ENCODE data around the gene ARHGAP27.

Gene ARHGAP27

DNA sequence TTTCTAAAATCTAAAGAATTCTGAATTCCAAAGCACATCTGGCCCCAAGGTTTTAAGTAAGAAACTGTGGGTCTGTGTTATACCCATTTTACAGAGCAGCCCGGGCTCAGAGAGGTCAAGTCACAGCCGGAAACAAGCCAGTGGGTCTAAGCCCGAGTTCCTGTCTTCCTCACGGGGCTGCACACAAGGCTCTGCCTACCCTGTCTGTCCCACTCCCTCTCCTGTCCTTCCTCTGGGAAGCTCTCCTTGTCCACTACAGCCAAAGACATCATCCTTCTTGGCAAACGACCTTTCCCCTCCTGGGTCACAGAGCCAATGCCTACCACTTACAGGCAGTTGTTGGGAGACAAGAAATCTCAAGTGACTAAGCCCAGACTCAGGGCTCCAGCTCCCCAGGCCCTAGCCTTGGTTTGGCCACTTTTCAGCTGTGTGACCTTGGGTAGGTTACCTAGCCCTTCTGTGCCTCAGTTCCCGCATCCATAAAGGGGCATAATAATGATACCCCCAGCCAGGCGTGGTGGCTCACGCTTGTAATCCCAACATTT, 60.3 kb downstream of the ARHGAP27 start:
- H3K27ac Mint-ChIP-seq = no peak overlapping the region
- H3K36me3 Mint-ChIP-seq (ENCODE audit: low read depth) = no peaks in the 10 kb centered on the region
- H3K9me3 Mint-ChIP-seq = no peaks in the 10 kb centered on the region
- peak overlapping the region; percentile 72 for H3K4me3 Mint-ChIP-seq
- H3K27me3 Mint-ChIP-seq (ENCODE audit: low read depth, poor library complexity) = peaks cover 22% of the 10 kb centered on the region
- TF ChIP-seq, protein P1, sequence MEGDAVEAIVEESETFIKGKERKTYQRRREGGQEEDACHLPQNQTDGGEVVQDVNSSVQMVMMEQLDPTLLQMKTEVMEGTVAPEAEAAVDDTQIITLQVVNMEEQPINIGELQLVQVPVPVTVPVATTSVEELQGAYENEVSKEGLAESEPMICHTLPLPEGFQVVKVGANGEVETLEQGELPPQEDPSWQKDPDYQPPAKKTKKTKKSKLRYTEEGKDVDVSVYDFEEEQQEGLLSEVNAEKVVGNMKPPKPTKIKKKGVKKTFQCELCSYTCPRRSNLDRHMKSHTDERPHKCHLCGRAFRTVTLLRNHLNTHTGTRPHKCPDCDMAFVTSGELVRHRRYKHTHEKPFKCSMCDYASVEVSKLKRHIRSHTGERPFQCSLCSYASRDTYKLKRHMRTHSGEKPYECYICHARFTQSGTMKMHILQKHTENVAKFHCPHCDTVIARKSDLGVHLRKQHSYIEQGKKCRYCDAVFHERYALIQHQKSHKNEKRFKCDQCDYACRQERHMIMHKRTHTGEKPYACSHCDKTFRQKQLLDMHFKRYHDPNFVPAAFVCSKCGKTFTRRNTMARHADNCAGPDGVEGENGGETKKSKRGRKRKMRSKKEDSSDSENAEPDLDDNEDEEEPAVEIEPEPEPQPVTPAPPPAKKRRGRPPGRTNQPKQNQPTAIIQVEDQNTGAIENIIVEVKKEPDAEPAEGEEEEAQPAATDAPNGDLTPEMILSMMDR (IDR thresholded peaks at IDR 0.05) = no peak
- H3K4me1 Mint-ChIP-seq = peaks cover 43% of the 10 kb centered on the region
- no peak for DNase-seq

- TF ChIP-seq, protein P1 (IDR thresholded peaks at IDR 0.05) = no peak
- Mint-ChIP-seq H3K9me3 (no peaks in the 10 kb centered on the region), H3K27ac (no peak overlapping the region), H3K27me3 (ENCODE audit: low read depth, poor library complexity) (peaks cover 19% of the 10 kb centered on the region), H3K4me3 (peak overlapping the region; percentile 72), H3K4me1 (peaks cover 48% of the 10 kb centered on the region), H3K36me3 (ENCODE audit: low read depth) (no peaks in the 10 kb centered on the region)
- DNase-seq = peak; percentile 86
These were observed 61.0 kb downstream of the ARHGAP27 start for GRCh38 chr17:45371414-45372324.

GRCh38 chr17:45370949-45371413, 61.7 kb downstream of the ARHGAP27 start:
- no peak overlapping the region for H3K27ac Mint-ChIP-seq
- no peaks in the 10 kb centered on the region for H3K9me3 Mint-ChIP-seq
- no peak overlapping the region for H3K4me3 Mint-ChIP-seq
- peaks cover 43% of the 10 kb centered on the region for H3K4me1 Mint-ChIP-seq
- H3K36me3 Mint-ChIP-seq (ENCODE audit: low read depth) = no peaks in the 10 kb centered on the region
- TF ChIP-seq, protein P1 (IDR thresholded peaks at IDR 0.05) = no peak
- peaks cover 18% of the 10 kb centered on the region for H3K27me3 Mint-ChIP-seq (ENCODE audit: low read depth, poor library complexity)
- DNase-seq = no peak

DNA sequence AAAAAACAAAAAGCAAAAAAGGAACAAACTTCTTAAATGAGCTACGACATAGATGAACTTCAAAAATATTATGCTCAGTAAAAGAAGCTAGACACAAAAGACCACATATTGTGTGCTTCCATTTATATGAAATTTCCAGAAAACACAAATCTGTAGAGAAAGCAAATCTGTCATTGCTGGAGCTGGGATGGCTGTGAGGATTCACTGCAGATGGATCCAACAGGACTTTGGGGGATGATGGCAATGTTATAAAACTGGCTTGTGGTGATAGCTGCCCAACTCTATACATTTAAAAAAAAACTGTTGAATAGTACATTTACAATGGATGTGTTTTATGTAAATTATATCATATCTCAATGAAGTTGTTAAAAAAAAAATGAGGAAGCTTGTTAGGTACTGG, 63.2 kb downstream of the ARHGAP27 start:
- Mint-ChIP-seq H3K4me3 (no peak overlapping the region), H3K36me3 (ENCODE audit: low read depth) (no peaks in the 10 kb centered on the region), H3K27me3 (ENCODE audit: low read depth, poor library complexity) (peaks cover 19% of the 10 kb centered on the region), H3K4me1 (peaks cover 47% of the 10 kb centered on the region), H3K27ac (no peak overlapping the region), H3K9me3 (no peaks in the 10 kb centered on the region)
- DNase-seq = no peak
- TF ChIP-seq, protein P1 (IDR thresholded peaks at IDR 0.05) = no peak

DNA sequence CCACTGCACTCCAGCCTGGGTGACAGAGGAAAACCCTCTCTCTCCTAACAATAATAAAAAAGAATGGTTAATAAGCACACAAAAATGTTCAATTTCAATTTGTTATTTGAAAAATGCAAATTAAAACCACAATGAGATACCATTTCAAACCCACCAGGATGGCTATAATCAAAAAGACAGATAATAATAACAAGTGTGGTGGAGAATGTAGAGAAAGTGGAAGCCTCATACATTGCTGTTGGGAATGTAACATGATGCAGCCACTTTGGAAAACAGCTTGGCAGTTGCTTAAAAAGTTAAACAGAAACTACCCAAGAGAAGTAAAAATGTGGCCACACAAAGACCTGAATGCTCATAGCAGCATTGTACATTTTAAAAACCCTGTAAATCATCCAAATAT, 64.0 kb downstream of the ARHGAP27 start:
- Mint-ChIP-seq H3K27ac (no peak overlapping the region), H3K9me3 (no peaks in the 10 kb centered on the region), H3K4me1 (peaks cover 42% of the 10 kb centered on the region), H3K4me3 (no peak overlapping the region), H3K36me3 (ENCODE audit: low read depth) (no peaks in the 10 kb centered on the region), H3K27me3 (ENCODE audit: low read depth, poor library complexity) (peaks cover 25% of the 10 kb centered on the region)
- TF ChIP-seq, protein P1 (IDR thresholded peaks at IDR 0.05) = no peak
- DNase-seq = no peak
